Pulmonary artery endothelial cell (primary cell): ENCODE measurements around the gene POGLUT3. TPM values are rescaled to one million over a fixed set of nuclear protein-coding genes. Genes with fewer than 3 reads are reported as not detected.

ENCODE experiments used
- DNase-seq: peaks from one replicate; pipeline ENCODE4 v3.0.0-alpha.2; 2011; ENCODE audit warnings: low read depth, low spot score
- total RNA-seq: library from RNA; depleted of rRNA; stranded (reverse); fragments of >200 nt; gene quantifications from 2 replicates; pipeline ENCODE4 v1.2.3, GENCODE V29; 2014

Gene POGLUT3
- 23.7 and 29.6 TPM in 2 replicates for total RNA-seq

- no peak for DNase-seq
These were observed at the start of gene POGLUT3 for GRCh38 chr11:108498046-108498815. POGLUT3 (minus strand) TSS chr11:108498384; CDS start chr11:108498366, 18 bp downstream.

GRCh38 chr11:108545909-108546501 is 47.8 kb upstream of the POGLUT3 start:
- no peak for DNase-seq

- DNase-seq, result no peak
These were observed 45.3 kb upstream of the POGLUT3 start for GRCh38 chr11:108543316-108543964.

GRCh38 chr11:108541531-108541930 is 43.3 kb upstream of the POGLUT3 start:
- DNase-seq, result no peak

DNA sequence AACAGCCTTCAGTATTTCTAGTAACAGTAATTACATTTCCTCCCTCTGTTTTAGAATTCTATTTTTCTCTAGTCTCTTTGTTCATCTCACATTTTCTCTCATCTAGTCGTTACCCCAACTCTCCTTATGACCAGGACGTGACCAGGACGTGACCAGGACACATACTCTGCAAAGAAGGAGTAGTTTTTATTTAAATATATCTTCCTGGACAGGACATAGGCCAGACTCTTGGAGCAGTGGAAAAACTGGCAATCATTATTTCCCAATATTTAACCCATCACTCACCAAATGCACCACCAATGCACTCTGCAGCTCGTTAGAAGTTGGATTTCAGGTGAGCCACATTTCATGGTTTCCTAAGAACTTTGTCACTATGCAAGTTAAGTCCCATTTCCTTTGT is 40.3 kb upstream of the POGLUT3 start:
- no peak for DNase-seq

DNA sequence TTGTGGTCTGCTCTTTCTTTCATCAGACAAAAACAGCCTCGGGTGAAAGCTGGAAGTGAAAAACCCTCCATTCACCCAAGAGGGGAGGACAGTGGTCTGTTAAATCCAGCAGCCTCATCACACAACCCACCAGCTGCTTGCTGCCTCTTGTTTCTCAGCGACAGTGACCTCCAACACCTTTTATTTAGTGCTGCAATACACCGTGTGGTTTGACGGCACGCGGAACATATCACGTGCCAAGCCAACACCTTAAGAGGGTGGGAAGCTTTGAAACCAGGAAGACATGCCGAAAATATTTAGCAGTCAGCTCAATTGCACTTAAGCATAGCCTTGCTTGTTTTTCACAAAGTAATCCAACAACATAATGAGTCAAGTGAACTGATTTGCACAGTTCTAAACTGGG is 39.8 kb upstream of the POGLUT3 start:
- no peak for DNase-seq

- DNase-seq, result no peak
These were observed 38.6 kb upstream of the POGLUT3 start for GRCh38 chr11:108536783-108537182.

- DNase-seq, result no peak
These were observed 37.3 kb upstream of the POGLUT3 start for GRCh38 chr11:108535384-108535955.

- DNase-seq, result no peak
These were observed 36.2 kb upstream of the POGLUT3 start for GRCh38 chr11:108534274-108534882.

DNA sequence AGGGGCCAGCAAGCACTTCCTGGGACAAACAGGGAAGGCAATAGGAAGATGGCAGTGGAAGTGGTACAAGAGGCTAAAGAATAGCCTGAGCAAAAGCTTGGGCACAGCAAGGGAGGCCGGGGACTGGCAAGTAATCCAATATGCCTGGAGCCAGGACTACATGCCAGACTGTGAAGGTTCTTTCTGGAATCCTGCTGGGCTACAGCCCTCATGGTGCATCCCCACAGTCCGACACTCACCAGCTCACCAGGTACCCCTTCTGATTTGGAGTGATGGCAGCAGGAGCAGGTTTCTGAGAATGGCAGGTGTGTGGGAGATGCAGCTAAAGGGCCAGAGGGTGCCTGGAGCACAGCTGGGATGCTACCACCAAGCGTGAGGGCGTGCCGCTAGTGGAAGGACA is 32.2 kb upstream of the POGLUT3 start:
- DNase-seq, result no peak

DNA sequence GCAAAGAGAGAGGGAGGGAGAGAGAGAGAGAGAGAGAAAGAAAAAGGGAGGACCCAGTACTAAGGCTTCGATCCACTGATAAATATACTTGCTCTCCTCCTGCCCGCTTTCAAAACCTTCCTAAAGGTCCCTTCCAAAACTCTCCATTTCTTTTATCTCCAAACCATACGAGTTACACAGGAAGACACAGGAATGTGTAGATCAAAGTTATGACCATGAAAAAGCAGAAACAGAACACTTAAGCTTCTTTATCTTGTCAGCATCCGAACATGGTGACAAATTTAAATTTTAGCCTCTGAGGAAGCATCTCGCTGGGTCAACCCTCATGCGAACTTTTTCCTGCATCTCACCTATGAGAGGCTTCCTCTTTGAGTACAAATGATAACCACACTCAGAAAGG is 29.2 kb upstream of the POGLUT3 start:
- no peak for DNase-seq

- DNase-seq, result no peak
These were observed 27.0 kb upstream of the POGLUT3 start for GRCh38 chr11:108525161-108525560.

DNA sequence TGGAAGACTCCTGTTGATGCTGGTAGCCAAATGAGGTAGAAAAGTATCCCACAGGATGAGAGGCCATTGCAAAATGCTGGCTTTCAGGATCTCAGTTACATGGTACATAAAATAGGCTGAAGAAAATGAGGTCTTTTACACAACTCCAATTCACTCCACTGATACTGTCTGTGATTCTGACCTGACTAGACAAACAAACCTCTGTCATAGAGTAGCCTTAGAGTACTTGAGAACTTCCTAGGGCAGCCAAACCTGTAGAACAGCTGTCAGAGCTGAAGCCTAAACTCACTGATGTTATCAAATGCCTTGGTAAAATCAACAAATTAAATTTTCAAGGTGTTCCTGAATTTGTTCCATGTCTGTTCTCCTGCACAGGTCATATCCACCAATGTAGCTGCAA is 26.2 kb upstream of the POGLUT3 start:
- DNase-seq, result no peak

- no peak for DNase-seq
These were observed 24.1 kb upstream of the POGLUT3 start for GRCh38 chr11:108522318-108522717.

DNA sequence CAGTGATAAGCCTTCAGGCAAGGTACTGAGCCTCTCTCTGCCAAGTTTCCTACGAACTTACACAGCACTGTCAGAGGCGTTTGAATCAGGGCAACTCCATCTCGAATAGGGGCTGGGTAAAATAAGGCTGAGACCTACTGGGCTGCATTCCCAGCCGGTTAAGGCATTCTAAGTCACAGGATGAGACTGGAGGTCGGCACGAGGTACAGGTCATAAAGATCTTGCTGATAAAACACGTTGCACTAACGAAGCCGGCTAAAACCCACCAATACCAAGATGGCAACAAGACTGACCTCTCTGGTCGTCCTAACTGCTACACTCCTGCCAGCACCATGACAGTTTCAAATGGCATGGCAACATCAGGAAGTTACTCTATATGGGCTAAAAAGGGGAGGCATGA is 20.4 kb upstream of the POGLUT3 start:
- no peak for DNase-seq

DNA sequence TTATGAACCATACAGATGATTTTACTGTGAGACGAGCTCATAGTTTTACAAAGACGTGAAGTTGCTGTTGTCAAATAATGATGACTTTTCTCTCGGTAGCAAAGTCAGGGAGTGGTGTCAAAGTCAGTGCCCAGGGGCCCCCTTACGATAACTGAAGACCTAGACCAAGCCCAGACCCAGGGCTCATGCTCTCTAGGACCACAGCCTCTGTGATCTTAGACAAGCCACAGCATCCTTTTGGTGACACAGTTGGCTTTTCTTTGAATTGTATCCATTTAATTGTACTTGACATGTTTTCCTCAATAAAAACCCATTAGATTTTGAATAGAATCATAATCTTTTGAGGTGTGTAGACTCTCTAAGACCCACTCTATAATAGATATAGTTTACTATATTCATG is 17.9 kb upstream of the POGLUT3 start:
- DNase-seq, result no peak

DNA sequence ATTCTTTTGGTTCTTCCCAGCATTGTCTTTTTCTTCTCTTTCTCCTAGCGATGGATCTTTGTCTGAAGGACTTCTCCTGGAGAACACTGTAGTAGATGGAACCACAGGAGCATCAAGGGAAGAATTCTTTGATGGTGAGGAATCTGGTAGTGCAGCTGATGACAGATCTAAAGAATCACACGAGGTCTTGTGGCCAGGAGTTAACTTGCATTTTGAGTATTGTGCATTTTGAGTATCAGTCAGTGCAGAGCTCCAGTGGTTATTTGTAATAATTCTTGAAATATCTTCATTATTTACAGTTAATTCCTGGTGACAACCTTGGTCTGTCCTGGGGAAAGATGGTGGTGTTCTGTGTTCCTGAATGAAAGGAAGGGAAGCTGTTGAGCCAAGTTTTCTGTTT is 14.5 kb upstream of the POGLUT3 start:
- DNase-seq, result no peak

DNA sequence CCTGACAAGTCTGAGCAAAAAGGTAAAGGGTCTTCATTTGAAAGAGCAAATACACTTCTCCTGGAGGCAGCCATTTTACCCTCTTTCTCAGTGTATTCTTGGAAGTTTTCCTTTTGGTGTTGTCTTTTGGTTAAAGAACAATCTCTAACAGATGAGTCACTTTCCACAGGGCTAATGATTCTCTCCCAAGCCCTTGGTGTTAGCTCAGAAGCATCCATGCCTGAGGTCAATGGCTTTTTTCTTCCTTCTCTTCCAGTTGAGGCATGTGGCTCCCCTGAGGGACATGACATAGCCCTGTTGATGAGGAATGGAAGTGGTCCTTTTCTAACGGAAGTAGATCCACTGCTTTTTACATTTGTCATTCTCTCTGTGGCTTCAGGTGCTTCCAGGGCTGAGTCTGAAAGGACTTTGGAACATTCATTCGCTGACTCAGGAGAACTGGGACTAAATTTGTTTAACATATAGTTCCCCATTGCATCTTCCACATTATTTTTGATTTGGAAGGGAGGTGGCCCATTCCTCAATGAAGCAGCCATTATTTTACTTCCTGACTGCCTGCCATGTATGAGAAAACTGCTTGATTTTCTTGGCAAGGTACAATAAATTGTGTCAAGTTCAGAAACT is 13.8 kb upstream of the POGLUT3 start:
- DNase-seq, result no peak

GRCh38 chr11:108508653-108509593 is 10.7 kb upstream of the POGLUT3 start:
- no peak for DNase-seq

DNA sequence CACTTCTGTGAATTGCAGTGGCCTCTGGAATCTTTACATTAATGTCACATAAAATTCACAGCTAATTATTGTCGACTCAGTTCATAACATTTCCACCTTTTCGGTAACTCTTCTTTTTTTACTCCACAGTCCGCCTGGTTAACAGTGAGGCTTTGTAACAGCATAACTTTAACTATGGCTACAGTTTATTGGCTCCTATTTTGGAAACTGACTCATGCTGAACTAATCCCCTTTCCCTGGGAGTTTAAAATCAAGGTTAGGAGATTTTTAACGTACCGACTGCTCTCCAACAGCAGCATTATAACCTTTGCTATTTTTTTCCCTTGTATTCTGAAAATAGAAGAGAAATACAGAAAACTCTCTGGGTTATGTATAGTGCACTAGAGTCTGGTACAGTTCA is 3.2 kb upstream of the POGLUT3 start:
- no peak for DNase-seq
